Fibroblast of mammary gland (primary cell): ENCODE measurements around the gene ACKR3.

Experiments used
- DNase-seq: peaks from one replicate; pipeline ENCODE4 v3.0.0-alpha.2; 2010; ENCODE audit warnings: low read depth
- H3K4me3 ChIP-seq: 2 replicates; pipeline ENCODE4 v1.5.1; 2011; ENCODE audit warnings: low read depth, mild to moderate bottlenecking, low read length, moderate library complexity; ENCODE audit not compliant: control insufficient read depth
- CTCF ChIP-seq: conservative IDR thresholded peaks from 2 replicates; pipeline ENCODE4 v1.5.1; 2011; ENCODE audit warnings: low read depth, low read length, inconsistent platforms; ENCODE audit not compliant: control insufficient read depth, insufficient read depth

Gene ACKR3

GRCh38 chr2:236569573-236569973, at the start of gene ACKR3:
Gene ACKR3 (plus strand): TSS chr2:236569825. CDS start chr2:236580466, 10,641 bp downstream.
- no peak within 1 kb of the TSS for H3K4me3 ChIP-seq
- peak; percentile 33 for TF ChIP-seq CTCF
- DNase-seq: peak; percentile 61

GRCh38 chr2:236521556-236521955, 48.1 kb upstream of the ACKR3 start:
- no peak for TF ChIP-seq CTCF
- no peak for DNase-seq
- no peak overlapping the region for H3K4me3 ChIP-seq

- no peak for TF ChIP-seq CTCF
- DNase-seq: no peak
- H3K4me3 ChIP-seq: no peak overlapping the region
These were observed 46.4 kb upstream of the ACKR3 start for GRCh38 chr2:236523249-236523648.

- no peak for TF ChIP-seq CTCF
- peak; percentile 30 for DNase-seq
- H3K4me3 ChIP-seq: no peak overlapping the region
These were observed 44.1 kb upstream of the ACKR3 start for GRCh38 chr2:236525411-236525997.

GRCh38 chr2:236526455-236527158, 43.0 kb upstream of the ACKR3 start:
- no peak overlapping the region for H3K4me3 ChIP-seq
- no peak for DNase-seq
- no peak for TF ChIP-seq CTCF

- no peak overlapping the region for H3K4me3 ChIP-seq
- no peak for DNase-seq
- no peak for TF ChIP-seq CTCF
These were observed 42.4 kb upstream of the ACKR3 start for GRCh38 chr2:236527159-236527630.
